Type B pancreatic cell (in vitro differentiated cells): ENCODE measurements around the gene PLXDC1. TPM values are rescaled to one million over a fixed set of nuclear protein-coding genes. Genes with fewer than 3 reads are reported as not detected.
"Not testable (repeated sequence)": the region's sequence is repeated elsewhere in the genome, so short reads cannot be mapped to it uniquely, and the experiment has no call there.

Experiments
- DNase-seq: peaks from one replicate; pipeline ENCODE4 v3.0.0; 2021; ENCODE audit warnings: mixed read lengths; ENCODE audit not compliant: unreplicated experiment; ENCODE audit errors: extremely low spot score
- H3K27ac Mint-ChIP-seq: 2 replicates; pipeline ENCODE4 v1.8.0; 2021; ENCODE audit warnings: mild to moderate bottlenecking, mixed read lengths
- H3K27me3 Mint-ChIP-seq: 2 replicates; pipeline ENCODE4 v1.8.0; 2021; ENCODE audit warnings: mixed read lengths
- H3K36me3 Mint-ChIP-seq: 2 replicates; pipeline ENCODE4 v1.8.0; 2021; ENCODE audit warnings: mixed read lengths
- H3K4me1 Mint-ChIP-seq: one replicate; pipeline ENCODE4 v1.8.0; 2021; ENCODE audit warnings: mixed read lengths; ENCODE audit not compliant: unreplicated experiment
- H3K4me3 Mint-ChIP-seq: 2 replicates; pipeline ENCODE4 v1.8.0; 2021; ENCODE audit warnings: mild to moderate bottlenecking, mixed read lengths
- H3K9me3 Mint-ChIP-seq: 2 replicates; pipeline ENCODE4 v1.8.0; 2021; ENCODE audit warnings: mixed read lengths
- CTCF ChIP-seq: fragments of 200-600 bp; sonication (generic); conservative IDR thresholded peaks from 2 replicates; pipeline ENCODE4 v1.5.0; 2021; ENCODE audit warnings: antibody characterized with exemption, mild to moderate bottlenecking
- total RNA-seq: library from RNA; stranded (reverse); gene quantifications from 2 replicates; pipeline ENCODE4 v1.2.1, GENCODE V29; 2021; ENCODE audit warnings: low replicate concordance

PLXDC1 gene
- total RNA-seq, 1 donor from 2014 or later, result 5.0 TPM

GRCh38 chr17:39122991-39123390 is 28.4 kb downstream of the PLXDC1 start:
- no peaks in the 10 kb centered on the region for H3K27me3 Mint-ChIP-seq
- H3K4me1 Mint-ChIP-seq, result no peaks in the 10 kb centered on the region
- H3K36me3 Mint-ChIP-seq, result no peaks in the 10 kb centered on the region
- H3K27ac Mint-ChIP-seq, result no peak overlapping the region
- TF ChIP-seq CTCF, result no peak
- no peak overlapping the region for H3K4me3 Mint-ChIP-seq
- no peaks in the 10 kb centered on the region for H3K9me3 Mint-ChIP-seq
- DNase-seq, result no peak

- not testable (repeated sequence) for H3K27me3 Mint-ChIP-seq, H3K9me3 Mint-ChIP-seq, H3K4me1 Mint-ChIP-seq, DNase-seq, H3K27ac Mint-ChIP-seq, H3K4me3 Mint-ChIP-seq, H3K36me3 Mint-ChIP-seq
These were observed 29.5 kb downstream of the PLXDC1 start for GRCh38 chr17:39121919-39122318.

GRCh38 chr17:39118674-39119419 is 32.6 kb downstream of the PLXDC1 start:
- no peaks in the 10 kb centered on the region for H3K36me3 Mint-ChIP-seq
- DNase-seq, result no peak
- peaks cover 7% of the 10 kb centered on the region for H3K27me3 Mint-ChIP-seq
- H3K4me1 Mint-ChIP-seq, result no peaks in the 10 kb centered on the region
- H3K9me3 Mint-ChIP-seq, result no peaks in the 10 kb centered on the region
- no peak overlapping the region for H3K27ac Mint-ChIP-seq
- no peak overlapping the region for H3K4me3 Mint-ChIP-seq
- TF ChIP-seq CTCF, result no peak

- H3K4me3 Mint-ChIP-seq, result no peak overlapping the region
- peaks cover 10% of the 10 kb centered on the region for H3K27me3 Mint-ChIP-seq
- H3K9me3 Mint-ChIP-seq, result no peaks in the 10 kb centered on the region
- H3K36me3 Mint-ChIP-seq, result no peaks in the 10 kb centered on the region
- no peaks in the 10 kb centered on the region for H3K4me1 Mint-ChIP-seq
- no peak overlapping the region for H3K27ac Mint-ChIP-seq
- no peak for DNase-seq
- no peak for TF ChIP-seq CTCF
These were observed 35.2 kb downstream of the PLXDC1 start for GRCh38 chr17:39116224-39116623.

- H3K27ac Mint-ChIP-seq, result no peak overlapping the region
These were observed 36.3 kb downstream of the PLXDC1 start for GRCh38 chr17:39115135-39115534.

More at GRCh38 chr17:39115135-39115534, 36.3 kb downstream of the PLXDC1 start:
- DNase-seq, result no peak
- Mint-ChIP-seq H3K27me3 (peaks cover 13% of the 10 kb centered on the region), H3K4me3 (no peak overlapping the region), H3K9me3 (no peaks in the 10 kb centered on the region), H3K36me3 (no peaks in the 10 kb centered on the region), H3K4me1 (peaks cover 3% of the 10 kb centered on the region)
- no peak for TF ChIP-seq CTCF
